ENCODE results near the gene HDAC4.

Gene HDAC4

GRCh38 chr2:239359196-239359912, 41.5 kb downstream of the HDAC4 start:
- Histone ChIP-seq H3K36me3 (ENCODE audit: insufficient read depth, low read depth, low read length) (no peaks in the 10 kb centered on the region), H3K9me3 (ENCODE audit: insufficient read depth, low read depth, low read length) (peaks cover 4% of the 10 kb centered on the region), H3K27me3 (ENCODE audit: insufficient read depth, low read length) (no peaks in the 10 kb centered on the region), H3K4me1 (ENCODE audit: insufficient read depth, low read length) (peaks cover 12% of the 10 kb centered on the region), H3K27ac (ENCODE audit: low read length) (no peak overlapping the region), H3K9ac (ENCODE audit: low read depth, low read length) (no peak overlapping the region), H3K4me3 (ENCODE audit: low read length) (no peak overlapping the region)

GRCh38 chr2:239358062-239358754, 42.6 kb downstream of the HDAC4 start:
- Histone ChIP-seq H3K27ac (ENCODE audit: low read length) (no peak overlapping the region), H3K4me3 (ENCODE audit: low read length) (no peak overlapping the region), H3K4me1 (ENCODE audit: insufficient read depth, low read length) (peaks cover 12% of the 10 kb centered on the region), H3K9me3 (ENCODE audit: insufficient read depth, low read depth, low read length) (peaks cover 4% of the 10 kb centered on the region), H3K36me3 (ENCODE audit: insufficient read depth, low read depth, low read length) (no peaks in the 10 kb centered on the region), H3K27me3 (ENCODE audit: insufficient read depth, low read length) (no peaks in the 10 kb centered on the region), H3K9ac (ENCODE audit: low read depth, low read length) (no peak overlapping the region)

GRCh38 chr2:239355724-239356123, 45.1 kb downstream of the HDAC4 start:
- Histone ChIP-seq H3K4me1 (ENCODE audit: insufficient read depth, low read length) (peaks cover 4% of the 10 kb centered on the region), H3K9me3 (ENCODE audit: insufficient read depth, low read depth, low read length) (peaks cover 4% of the 10 kb centered on the region), H3K36me3 (ENCODE audit: insufficient read depth, low read depth, low read length) (peaks cover 20% of the 10 kb centered on the region), H3K27me3 (ENCODE audit: insufficient read depth, low read length) (no peaks in the 10 kb centered on the region), H3K27ac (ENCODE audit: low read length) (no peak overlapping the region), H3K4me3 (ENCODE audit: low read length) (no peak overlapping the region), H3K9ac (ENCODE audit: low read depth, low read length) (no peak overlapping the region)

GRCh38 chr2:239355139-239355538, 45.7 kb downstream of the HDAC4 start:
- Histone ChIP-seq H3K9me3 (ENCODE audit: insufficient read depth, low read depth, low read length) (peaks cover 4% of the 10 kb centered on the region), H3K27me3 (ENCODE audit: insufficient read depth, low read length) (no peaks in the 10 kb centered on the region), H3K4me1 (ENCODE audit: insufficient read depth, low read length) (no peaks in the 10 kb centered on the region), H3K4me3 (ENCODE audit: low read length) (no peak overlapping the region), H3K9ac (ENCODE audit: low read depth, low read length) (no peak overlapping the region), H3K36me3 (ENCODE audit: insufficient read depth, low read depth, low read length) (peaks cover 22% of the 10 kb centered on the region), H3K27ac (ENCODE audit: low read length) (no peak overlapping the region)

- no peak overlapping the region for H3K9ac ChIP-seq (ENCODE audit: low read depth, low read length)
- no peaks in the 10 kb centered on the region for H3K4me1 ChIP-seq (ENCODE audit: insufficient read depth, low read length)
- no peak overlapping the region for H3K4me3 ChIP-seq (ENCODE audit: low read length)
- H3K9me3 ChIP-seq (ENCODE audit: insufficient read depth, low read depth, low read length): peaks cover 4% of the 10 kb centered on the region
- no peaks in the 10 kb centered on the region for H3K27me3 ChIP-seq (ENCODE audit: insufficient read depth, low read length)
- no peak overlapping the region for H3K27ac ChIP-seq (ENCODE audit: low read length)
- peaks cover 22% of the 10 kb centered on the region for H3K36me3 ChIP-seq (ENCODE audit: insufficient read depth, low read depth, low read length)
These were observed 46.1 kb downstream of the HDAC4 start for GRCh38 chr2:239354791-239355136.

GRCh38 chr2:239354132-239354790, 46.6 kb downstream of the HDAC4 start:
- Histone ChIP-seq H3K36me3 (ENCODE audit: insufficient read depth, low read depth, low read length) (peaks cover 22% of the 10 kb centered on the region), H3K9ac (ENCODE audit: low read depth, low read length) (no peak overlapping the region), H3K27me3 (ENCODE audit: insufficient read depth, low read length) (no peaks in the 10 kb centered on the region), H3K27ac (ENCODE audit: low read length) (no peak overlapping the region), H3K9me3 (ENCODE audit: insufficient read depth, low read depth, low read length) (peaks cover 4% of the 10 kb centered on the region), H3K4me3 (ENCODE audit: low read length) (no peak overlapping the region), H3K4me1 (ENCODE audit: insufficient read depth, low read length) (no peaks in the 10 kb centered on the region)

- H3K9ac ChIP-seq (ENCODE audit: low read depth, low read length): no peak overlapping the region
- peaks cover 22% of the 10 kb centered on the region for H3K36me3 ChIP-seq (ENCODE audit: insufficient read depth, low read depth, low read length)
- no peaks in the 10 kb centered on the region for H3K4me1 ChIP-seq (ENCODE audit: insufficient read depth, low read length)
- H3K4me3 ChIP-seq (ENCODE audit: low read length): no peak overlapping the region
- H3K9me3 ChIP-seq (ENCODE audit: insufficient read depth, low read depth, low read length): peaks cover 4% of the 10 kb centered on the region
- no peak overlapping the region for H3K27ac ChIP-seq (ENCODE audit: low read length)
- H3K27me3 ChIP-seq (ENCODE audit: insufficient read depth, low read length): no peaks in the 10 kb centered on the region
These were observed 47.1 kb downstream of the HDAC4 start for GRCh38 chr2:239353692-239354091.

GRCh38 chr2:239351687-239352086, 49.1 kb downstream of the HDAC4 start:
- H3K27me3 ChIP-seq (ENCODE audit: insufficient read depth, low read length): no peaks in the 10 kb centered on the region
- H3K9ac ChIP-seq (ENCODE audit: low read depth, low read length): no peak overlapping the region
- no peaks in the 10 kb centered on the region for H3K4me1 ChIP-seq (ENCODE audit: insufficient read depth, low read length)
- H3K9me3 ChIP-seq (ENCODE audit: insufficient read depth, low read depth, low read length): peaks cover 4% of the 10 kb centered on the region
- H3K27ac ChIP-seq (ENCODE audit: low read length): no peak overlapping the region
- H3K4me3 ChIP-seq (ENCODE audit: low read length): no peak overlapping the region
- peaks cover 22% of the 10 kb centered on the region for H3K36me3 ChIP-seq (ENCODE audit: insufficient read depth, low read depth, low read length)

- peaks cover 22% of the 10 kb centered on the region for H3K36me3 ChIP-seq (ENCODE audit: insufficient read depth, low read depth, low read length)
- H3K27ac ChIP-seq (ENCODE audit: low read length): no peak overlapping the region
- no peak overlapping the region for H3K9ac ChIP-seq (ENCODE audit: low read depth, low read length)
- no peaks in the 10 kb centered on the region; the same call in 1 of the 2 replicates for H3K4me1 ChIP-seq (ENCODE audit: insufficient read depth, low read length)
- H3K9me3 ChIP-seq (ENCODE audit: insufficient read depth, low read depth, low read length): no peaks in the 10 kb centered on the region; the same call in 1 of the 2 replicates
- no peak overlapping the region for H3K4me3 ChIP-seq (ENCODE audit: low read length)
- H3K27me3 ChIP-seq (ENCODE audit: insufficient read depth, low read length): no peaks in the 10 kb centered on the region
These were observed 51.2 kb downstream of the HDAC4 start for GRCh38 chr2:239349453-239350135.

GRCh38 chr2:239348563-239349452, 52.0 kb downstream of the HDAC4 start:
- Histone ChIP-seq H3K27me3 (ENCODE audit: insufficient read depth, low read length) (no peaks in the 10 kb centered on the region), H3K36me3 (ENCODE audit: insufficient read depth, low read depth, low read length) (peaks cover 22% of the 10 kb centered on the region), H3K9me3 (ENCODE audit: insufficient read depth, low read depth, low read length) (no peaks in the 10 kb centered on the region), H3K4me1 (ENCODE audit: insufficient read depth, low read length) (no peaks in the 10 kb centered on the region; the same call in 1 of the 2 replicates), H3K4me3 (ENCODE audit: low read length) (no peak overlapping the region), H3K9ac (ENCODE audit: low read depth, low read length) (no peak overlapping the region), H3K27ac (ENCODE audit: low read length) (no peak overlapping the region)

GRCh38 chr2:239346676-239347075, 54.1 kb downstream of the HDAC4 start:
- no peaks in the 10 kb centered on the region; the same call in 1 of the 2 replicates for H3K4me1 ChIP-seq (ENCODE audit: insufficient read depth, low read length)
- H3K27ac ChIP-seq (ENCODE audit: low read length): no peak overlapping the region
- H3K36me3 ChIP-seq (ENCODE audit: insufficient read depth, low read depth, low read length): peaks cover 10% of the 10 kb centered on the region
- H3K9ac ChIP-seq (ENCODE audit: low read depth, low read length): no peak overlapping the region
- H3K9me3 ChIP-seq (ENCODE audit: insufficient read depth, low read depth, low read length): no peaks in the 10 kb centered on the region
- H3K27me3 ChIP-seq (ENCODE audit: insufficient read depth, low read length): no peaks in the 10 kb centered on the region
- H3K4me3 ChIP-seq (ENCODE audit: low read length): no peak overlapping the region

All from iPS-20b (cell line).